A549 (cell line): ENCODE measurements around the gene RAB20.

Source experiments
- EP300 ChIP-seq, 2 experiments: fragments of >200 bp; sonication (Bioruptor Twin); formaldehyde crosslinking; IDR thresholded peaks; 2 replicates in 1 of 2; 3 replicates in 1 of 2; pipeline ENCODE4 v1.6.1; 2016 to 2017
- MYC ChIP-seq: IDR thresholded peaks from 2 replicates; pipeline ENCODE4 v1.6.1; 2012; ENCODE audit warnings: mild to moderate bottlenecking, inconsistent platforms, low read length, improper control_type of control experiment, borderline replicate concordance
- POLR2A ChIP-seq: IDR thresholded peaks from 2 replicates; pipeline ENCODE4 v1.6.1; 2012; ENCODE audit warnings: mild to moderate bottlenecking, low read length
- RFX5 ChIP-seq: fragments of 450-650 bp; IDR thresholded peaks from 2 replicates; pipeline ENCODE4 v1.7.1; 2014; ENCODE audit warnings: antibody characterized with exemption, mild to moderate bottlenecking, moderate library complexity
- RNF2 ChIP-seq: fragments of 200-600 bp; sonication (generic); IDR thresholded peaks from 2 replicates; pipeline ENCODE4 v1.6.1; 2016; ENCODE audit warnings: low read depth, mild to moderate bottlenecking, antibody characterized with exemption, moderate library complexity, borderline replicate concordance
- ZC3H11A ChIP-seq: fragments of 450-650 bp; IDR thresholded peaks from 2 replicates; pipeline ENCODE4 v1.6.1; 2014; ENCODE audit warnings: antibody characterized with exemption, mild to moderate bottlenecking
- TF ChIP-seq, protein P1 (sequence below): fragments of 200-600 bp; sonication (generic); IDR thresholded peaks from 2 replicates; pipeline ENCODE4 v1.6.1; 2016; ENCODE audit warnings: antibody characterized with exemption, mild to moderate bottlenecking, moderate library complexity
- TF ChIP-seq, protein P2 (sequence below): fragments of >200 bp; sonication (Bioruptor Twin); formaldehyde crosslinking; IDR thresholded peaks from 3 replicates; pipeline ENCODE4 v1.5.1; 2016
- TF ChIP-seq, protein P3 (sequence below): fragments of >200 bp; sonication (Bioruptor Twin); formaldehyde crosslinking; IDR thresholded peaks from 3 replicates; pipeline ENCODE4 v1.6.1; 2016

DNA sequence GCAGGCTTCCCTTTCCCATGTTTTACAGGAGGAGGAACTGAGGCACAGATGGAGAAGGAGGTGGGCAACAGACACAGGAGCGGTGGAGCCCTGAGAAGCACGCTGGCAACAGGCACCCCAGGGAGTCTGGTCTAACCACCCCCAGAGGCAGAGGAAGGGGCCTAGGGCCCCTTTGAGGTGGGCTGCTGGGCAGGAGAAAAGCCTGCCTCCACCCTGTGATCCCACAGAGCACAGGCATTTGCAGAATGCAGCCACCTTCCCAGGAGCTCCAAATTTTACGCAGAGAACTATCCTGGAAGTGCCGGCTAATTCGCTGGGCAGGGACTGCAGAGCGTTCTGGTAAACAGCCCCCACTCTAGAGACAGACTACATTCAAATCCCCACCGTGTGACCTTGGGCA lies 30.4 kb downstream of the RAB20 start:
- TF ChIP-seq EP300 (IDR thresholded peaks at IDR 0.05) (no peak), MYC (no peak), POLR2A (no peak), ZC3H11A (no peak), RFX5 (no peak), RNF2 (no peak)
- TF ChIP-seq, protein P1, sequence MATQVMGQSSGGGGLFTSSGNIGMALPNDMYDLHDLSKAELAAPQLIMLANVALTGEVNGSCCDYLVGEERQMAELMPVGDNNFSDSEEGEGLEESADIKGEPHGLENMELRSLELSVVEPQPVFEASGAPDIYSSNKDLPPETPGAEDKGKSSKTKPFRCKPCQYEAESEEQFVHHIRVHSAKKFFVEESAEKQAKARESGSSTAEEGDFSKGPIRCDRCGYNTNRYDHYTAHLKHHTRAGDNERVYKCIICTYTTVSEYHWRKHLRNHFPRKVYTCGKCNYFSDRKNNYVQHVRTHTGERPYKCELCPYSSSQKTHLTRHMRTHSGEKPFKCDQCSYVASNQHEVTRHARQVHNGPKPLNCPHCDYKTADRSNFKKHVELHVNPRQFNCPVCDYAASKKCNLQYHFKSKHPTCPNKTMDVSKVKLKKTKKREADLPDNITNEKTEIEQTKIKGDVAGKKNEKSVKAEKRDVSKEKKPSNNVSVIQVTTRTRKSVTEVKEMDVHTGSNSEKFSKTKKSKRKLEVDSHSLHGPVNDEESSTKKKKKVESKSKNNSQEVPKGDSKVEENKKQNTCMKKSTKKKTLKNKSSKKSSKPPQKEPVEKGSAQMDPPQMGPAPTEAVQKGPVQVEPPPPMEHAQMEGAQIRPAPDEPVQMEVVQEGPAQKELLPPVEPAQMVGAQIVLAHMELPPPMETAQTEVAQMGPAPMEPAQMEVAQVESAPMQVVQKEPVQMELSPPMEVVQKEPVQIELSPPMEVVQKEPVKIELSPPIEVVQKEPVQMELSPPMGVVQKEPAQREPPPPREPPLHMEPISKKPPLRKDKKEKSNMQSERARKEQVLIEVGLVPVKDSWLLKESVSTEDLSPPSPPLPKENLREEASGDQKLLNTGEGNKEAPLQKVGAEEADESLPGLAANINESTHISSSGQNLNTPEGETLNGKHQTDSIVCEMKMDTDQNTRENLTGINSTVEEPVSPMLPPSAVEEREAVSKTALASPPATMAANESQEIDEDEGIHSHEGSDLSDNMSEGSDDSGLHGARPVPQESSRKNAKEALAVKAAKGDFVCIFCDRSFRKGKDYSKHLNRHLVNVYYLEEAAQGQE = no peak
- TF ChIP-seq, protein P2, sequence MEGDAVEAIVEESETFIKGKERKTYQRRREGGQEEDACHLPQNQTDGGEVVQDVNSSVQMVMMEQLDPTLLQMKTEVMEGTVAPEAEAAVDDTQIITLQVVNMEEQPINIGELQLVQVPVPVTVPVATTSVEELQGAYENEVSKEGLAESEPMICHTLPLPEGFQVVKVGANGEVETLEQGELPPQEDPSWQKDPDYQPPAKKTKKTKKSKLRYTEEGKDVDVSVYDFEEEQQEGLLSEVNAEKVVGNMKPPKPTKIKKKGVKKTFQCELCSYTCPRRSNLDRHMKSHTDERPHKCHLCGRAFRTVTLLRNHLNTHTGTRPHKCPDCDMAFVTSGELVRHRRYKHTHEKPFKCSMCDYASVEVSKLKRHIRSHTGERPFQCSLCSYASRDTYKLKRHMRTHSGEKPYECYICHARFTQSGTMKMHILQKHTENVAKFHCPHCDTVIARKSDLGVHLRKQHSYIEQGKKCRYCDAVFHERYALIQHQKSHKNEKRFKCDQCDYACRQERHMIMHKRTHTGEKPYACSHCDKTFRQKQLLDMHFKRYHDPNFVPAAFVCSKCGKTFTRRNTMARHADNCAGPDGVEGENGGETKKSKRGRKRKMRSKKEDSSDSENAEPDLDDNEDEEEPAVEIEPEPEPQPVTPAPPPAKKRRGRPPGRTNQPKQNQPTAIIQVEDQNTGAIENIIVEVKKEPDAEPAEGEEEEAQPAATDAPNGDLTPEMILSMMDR = no peak
- TF ChIP-seq, protein P3, sequence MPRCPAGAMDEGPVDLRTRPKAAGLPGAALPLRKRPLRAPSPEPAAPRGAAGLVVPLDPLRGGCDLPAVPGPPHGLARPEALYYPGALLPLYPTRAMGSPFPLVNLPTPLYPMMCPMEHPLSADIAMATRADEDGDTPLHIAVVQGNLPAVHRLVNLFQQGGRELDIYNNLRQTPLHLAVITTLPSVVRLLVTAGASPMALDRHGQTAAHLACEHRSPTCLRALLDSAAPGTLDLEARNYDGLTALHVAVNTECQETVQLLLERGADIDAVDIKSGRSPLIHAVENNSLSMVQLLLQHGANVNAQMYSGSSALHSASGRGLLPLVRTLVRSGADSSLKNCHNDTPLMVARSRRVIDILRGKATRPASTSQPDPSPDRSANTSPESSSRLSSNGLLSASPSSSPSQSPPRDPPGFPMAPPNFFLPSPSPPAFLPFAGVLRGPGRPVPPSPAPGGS = no peak
